Measurements from ENCODE around the gene FABP6. TPM values are rescaled to one million over a fixed set of nuclear protein-coding genes. Genes with fewer than 3 reads are reported as not detected.
A peak's percentile ranks its signal among the peaks of the same experiment; 100 is the strongest.

Gene FABP6
- total RNA-seq, 1 experiment from 2014 or later: 5.2 TPM

GRCh38 chr5:160268121-160268520 is 38.8 kb downstream of the FABP6 start:
- TF ChIP-seq, protein P1, sequence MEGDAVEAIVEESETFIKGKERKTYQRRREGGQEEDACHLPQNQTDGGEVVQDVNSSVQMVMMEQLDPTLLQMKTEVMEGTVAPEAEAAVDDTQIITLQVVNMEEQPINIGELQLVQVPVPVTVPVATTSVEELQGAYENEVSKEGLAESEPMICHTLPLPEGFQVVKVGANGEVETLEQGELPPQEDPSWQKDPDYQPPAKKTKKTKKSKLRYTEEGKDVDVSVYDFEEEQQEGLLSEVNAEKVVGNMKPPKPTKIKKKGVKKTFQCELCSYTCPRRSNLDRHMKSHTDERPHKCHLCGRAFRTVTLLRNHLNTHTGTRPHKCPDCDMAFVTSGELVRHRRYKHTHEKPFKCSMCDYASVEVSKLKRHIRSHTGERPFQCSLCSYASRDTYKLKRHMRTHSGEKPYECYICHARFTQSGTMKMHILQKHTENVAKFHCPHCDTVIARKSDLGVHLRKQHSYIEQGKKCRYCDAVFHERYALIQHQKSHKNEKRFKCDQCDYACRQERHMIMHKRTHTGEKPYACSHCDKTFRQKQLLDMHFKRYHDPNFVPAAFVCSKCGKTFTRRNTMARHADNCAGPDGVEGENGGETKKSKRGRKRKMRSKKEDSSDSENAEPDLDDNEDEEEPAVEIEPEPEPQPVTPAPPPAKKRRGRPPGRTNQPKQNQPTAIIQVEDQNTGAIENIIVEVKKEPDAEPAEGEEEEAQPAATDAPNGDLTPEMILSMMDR (conservative IDR thresholded peaks at IDR 0.05): no peak
- H3K56ac ChIP-seq (ENCODE audit: insufficient read length, low read depth, low read length): no peak overlapping the region
- no peak overlapping the region for H3K9ac ChIP-seq (ENCODE audit: extremely low read depth, insufficient read length, low read length)
- H3K27ac ChIP-seq (ENCODE audit: insufficient read length, low read depth, low read length): no peak overlapping the region
- no peaks in the 10 kb centered on the region for H4K20me1 ChIP-seq (ENCODE audit: control insufficient read depth, insufficient read depth, insufficient read length)
- H3K23ac ChIP-seq (ENCODE audit: insufficient read length, low read depth, low read length): no peak overlapping the region
- no peak overlapping the region for H2AFZ ChIP-seq (ENCODE audit: low read length)
- no peak overlapping the region for H3T11ph ChIP-seq (ENCODE audit: low read length)
- H4K5ac ChIP-seq (ENCODE audit: insufficient read length, low read depth, low read length): no peak overlapping the region
- H3K14ac ChIP-seq (ENCODE audit: insufficient read depth, low read length): no peak overlapping the region
- H2BK12ac ChIP-seq (ENCODE audit: insufficient read length, low read depth, low read length): no peak overlapping the region
- no peak overlapping the region for H4K8ac ChIP-seq (replicated peaks; ENCODE audit: insufficient read length, low read depth, low read length)
- H4K91ac ChIP-seq (ENCODE audit: insufficient read length, low read depth, low read length): no peak overlapping the region
- H3K27me3 ChIP-seq (ENCODE audit: insufficient read depth, low read length): no peaks in the 10 kb centered on the region
- H3K4me1 ChIP-seq (ENCODE audit: insufficient read depth, low read length): peaks cover 14% of the 10 kb centered on the region; the same call in 1 of the 2 replicates
- Mint-ChIP-seq H3K4me1 (peaks cover 58 to 71% of the 10 kb centered on the region in 2 experiments), H3K27me3 (ENCODE audit: low read depth) (no peaks in the 10 kb centered on the region; the same call in 1 of the 2 replicates), H3K36me3 (ENCODE audit: insufficient read depth in 1 of 3, low read depth in 3 of 3) (peaks cover 3 to 37% (median 9%) of the 10 kb centered on the region in 3 experiments; a peak in 5 of 7 replicates), H3K9me3 (no peaks in the 10 kb centered on the region), H3K4me3 (no peak overlapping the region), H3K27ac (peak overlapping the region in 1 of 3 experiments; percentile 27; a peak in 1 of 7 replicates)
- no CpG with 5 or more reads among the region's 5 CpGs for WGBS (ENCODE audit: extremely low coverage, insufficient read length, low lambda C conversion rate)
- no peak overlapping the region for H3K4ac ChIP-seq (ENCODE audit: low read depth, low read length)
- H2BK15ac ChIP-seq (ENCODE audit: low read depth, low read length): no peak overlapping the region
- no peaks in the 10 kb centered on the region for H3K23me2 ChIP-seq (ENCODE audit: insufficient read length, low read depth, low read length, poor library complexity, severe bottlenecking)
- no peaks in the 10 kb centered on the region for H3K9me3 ChIP-seq (ENCODE audit: control insufficient read depth, low read depth, low read length)
- no peak overlapping the region for H2AK5ac ChIP-seq (ENCODE audit: insufficient read length, low read length)
- no peak overlapping the region for H2BK5ac ChIP-seq (ENCODE audit: insufficient read length, low read length)
- no peak overlapping the region for H2BK120ac ChIP-seq (ENCODE audit: low read depth, low read length, poor library complexity, severe bottlenecking)
- DNase-seq: no peak
- no peaks in the 10 kb centered on the region for H3K79me1 ChIP-seq (ENCODE audit: insufficient read depth, low read depth, low read length, poor library complexity, severe bottlenecking)
- H3K4me2 ChIP-seq (ENCODE audit: insufficient read depth, insufficient read length, low read length): no peak overlapping the region
- no peaks in the 10 kb centered on the region; the same call in 1 of the 2 replicates for H3K79me2 ChIP-seq (ENCODE audit: insufficient read depth, low read length)
- no peak overlapping the region for H3K18ac ChIP-seq (ENCODE audit: insufficient read length, low read depth, low read length)
- no peak overlapping the region for H2BK20ac ChIP-seq (ENCODE audit: low read depth, low read length, poor library complexity, severe bottlenecking)

All from H9 (cell line).